HG02610 (cell line): Measurements from ENCODE around the gene IMPG2.
A peak's percentile ranks its signal among the peaks of the same experiment; 100 is the strongest.
"Not testable (repeated sequence)": the region's sequence is repeated elsewhere in the genome, so short reads cannot be mapped to it uniquely, and the experiment has no call there.

Source experiments
- ATAC-seq: cut with Tn5 transposase; IDR thresholded peaks from one replicate; pipeline ENCODE4 v1.9.1; 2021; ENCODE audit warnings: mild to moderate bottlenecking, moderate library complexity; ENCODE audit not compliant: unreplicated experiment

IMPG2 gene

GRCh38 chr3:101320475-101320874, at the start of gene IMPG2:
TSS of gene IMPG2 (minus strand) at chr3:101320575. CDS start at chr3:101320372, 203 bp downstream.
- no peak for ATAC-seq

GRCh38 chr3:101362406-101362805, 42.0 kb upstream of the IMPG2 start:
- ATAC-seq = no peak

DNA sequence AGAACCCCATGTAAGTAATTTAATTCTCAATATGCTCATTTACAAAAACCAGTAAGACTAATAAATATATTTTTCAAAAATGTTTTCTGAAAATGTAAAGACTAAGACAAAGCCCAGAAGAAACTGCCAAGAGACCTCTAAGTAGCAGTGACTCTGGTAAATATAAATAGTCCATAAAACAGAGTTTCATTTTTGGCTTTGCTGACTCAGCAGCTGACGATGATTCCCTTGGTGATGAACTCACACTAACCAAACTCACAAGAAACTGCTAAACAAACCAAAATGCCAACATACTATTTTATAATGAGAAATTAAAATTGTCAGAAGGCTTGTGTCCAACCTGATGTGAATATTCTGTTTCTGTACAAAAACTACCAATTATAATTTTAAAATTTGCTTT, 31.5 kb upstream of the IMPG2 start:
- ATAC-seq = no peak

- no peak for ATAC-seq
These were observed 20.2 kb upstream of the IMPG2 start for GRCh38 chr3:101340591-101340990.

DNA sequence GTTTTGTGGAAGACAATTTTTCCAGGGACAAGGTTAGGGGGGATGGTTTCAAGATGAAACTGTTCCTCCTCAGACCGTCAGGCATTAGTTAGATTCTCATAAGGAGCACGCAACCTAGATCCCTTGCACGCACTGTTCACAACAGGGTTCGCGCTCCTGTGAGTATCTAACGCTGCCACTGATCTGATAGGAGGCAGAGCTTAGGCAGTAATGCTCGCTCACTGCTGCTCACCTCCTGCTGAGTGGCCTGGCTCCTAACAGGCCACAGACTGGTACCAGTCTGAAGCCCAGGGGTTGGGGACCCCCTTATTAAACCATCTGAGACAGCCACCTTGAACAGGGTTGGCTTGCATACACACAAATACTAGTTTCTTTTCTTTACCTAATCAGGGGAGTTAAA, 13.5 kb upstream of the IMPG2 start:
- ATAC-seq = no peak

GRCh38 chr3:101329016-101329673, 8.8 kb upstream of the IMPG2 start:
- ATAC-seq = no peak

DNA sequence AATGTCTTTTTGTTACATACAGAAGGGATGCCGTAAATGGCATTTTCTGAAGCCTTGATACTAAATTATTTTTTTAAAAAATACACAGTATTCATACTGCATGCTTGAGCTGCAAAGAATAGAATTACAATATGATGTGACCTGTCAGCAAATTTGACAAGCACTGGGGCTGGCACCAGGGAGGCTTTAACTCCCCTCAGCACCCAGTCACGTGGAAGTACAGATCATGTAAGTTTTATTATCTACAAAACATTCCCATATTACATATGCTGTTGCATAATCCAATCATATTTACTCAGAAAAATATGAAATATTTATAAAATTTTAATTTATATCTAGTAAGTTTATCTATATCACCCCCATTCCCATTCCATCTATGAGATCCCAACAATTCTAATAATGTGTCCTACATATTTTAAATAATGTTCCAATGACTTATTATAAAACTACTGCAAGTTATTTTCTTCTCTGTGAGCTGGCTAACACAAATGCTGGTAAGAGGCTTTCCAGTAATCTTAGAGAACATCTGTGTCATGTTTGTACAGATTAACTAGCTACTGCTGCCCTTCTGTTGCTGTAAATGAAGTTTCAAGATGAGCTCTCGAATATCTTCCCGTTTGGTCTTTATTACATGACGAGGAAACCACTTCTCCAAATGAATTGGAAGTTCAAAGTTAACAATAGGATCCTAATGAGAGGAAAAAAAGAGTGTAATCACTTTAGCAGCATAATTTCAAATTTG, 5.2 kb upstream of the IMPG2 start:
- no peak for ATAC-seq

DNA sequence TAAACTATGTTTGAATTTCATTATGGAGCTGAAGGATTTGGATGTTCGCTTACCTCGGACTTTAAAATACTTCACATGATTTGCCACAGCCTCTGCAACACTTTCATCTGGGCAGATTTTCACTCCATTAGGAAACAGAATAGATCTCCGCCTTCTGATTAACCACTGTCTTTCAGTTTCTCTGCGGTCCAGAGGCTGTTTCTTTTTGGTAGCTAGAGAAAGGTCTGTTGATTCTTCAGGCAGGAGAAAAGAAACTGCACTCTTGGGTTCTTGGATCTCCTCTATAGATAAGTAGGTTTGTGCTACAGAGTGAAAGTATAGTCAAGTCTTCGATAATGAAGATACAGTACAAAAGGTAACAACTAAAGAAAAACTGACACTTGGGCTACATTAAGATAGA, 844 bp downstream of the IMPG2 start:
- no peak for ATAC-seq

DNA sequence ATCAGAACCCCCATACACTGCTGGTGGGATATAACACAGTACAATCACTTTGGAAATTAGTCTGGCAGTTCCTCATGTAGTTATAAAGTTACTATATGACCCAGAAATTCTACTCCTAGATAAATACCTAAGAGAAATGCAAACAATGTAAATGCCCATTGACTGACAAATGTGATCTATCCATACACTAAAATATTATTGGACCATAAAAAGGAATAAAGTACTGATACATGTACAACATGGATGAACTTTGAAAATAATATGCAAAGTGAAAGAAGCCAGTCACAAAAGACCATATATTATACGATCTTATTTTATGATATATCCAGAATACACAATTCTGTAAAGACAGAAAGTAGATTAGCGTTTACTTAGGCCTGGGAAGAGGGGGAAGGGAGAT, 7.8 kb downstream of the IMPG2 start:
- ATAC-seq = no peak

- no peak for ATAC-seq
These were observed 8.7 kb downstream of the IMPG2 start for GRCh38 chr3:101311676-101312075.

- no peak for ATAC-seq
These were observed 9.4 kb downstream of the IMPG2 start for GRCh38 chr3:101310978-101311375.

- ATAC-seq = not testable (repeated sequence)
These were observed 12.1 kb downstream of the IMPG2 start for GRCh38 chr3:101308147-101308772.

DNA sequence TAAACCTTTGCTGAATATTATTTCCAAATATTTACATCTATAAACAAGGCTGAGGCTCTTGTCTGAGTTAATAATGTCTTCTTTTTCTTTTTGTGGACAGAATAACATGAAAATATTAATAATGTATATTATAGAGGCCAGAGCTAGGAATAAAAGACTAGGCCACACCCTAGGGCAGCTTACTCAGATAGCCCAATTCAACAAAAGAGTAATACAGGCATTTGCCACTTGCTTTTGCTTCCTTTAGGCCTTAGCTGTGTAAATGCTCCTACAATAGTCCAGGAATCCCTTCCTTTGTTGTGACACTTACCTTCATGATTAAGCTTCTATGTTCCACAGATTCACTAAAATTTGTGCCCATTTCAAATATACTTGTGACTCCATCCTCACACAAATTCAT, 16.5 kb downstream of the IMPG2 start:
- ATAC-seq = no peak

GRCh38 chr3:101303089-101303731, 17.2 kb downstream of the IMPG2 start:
- peak; percentile 76 for ATAC-seq

DNA sequence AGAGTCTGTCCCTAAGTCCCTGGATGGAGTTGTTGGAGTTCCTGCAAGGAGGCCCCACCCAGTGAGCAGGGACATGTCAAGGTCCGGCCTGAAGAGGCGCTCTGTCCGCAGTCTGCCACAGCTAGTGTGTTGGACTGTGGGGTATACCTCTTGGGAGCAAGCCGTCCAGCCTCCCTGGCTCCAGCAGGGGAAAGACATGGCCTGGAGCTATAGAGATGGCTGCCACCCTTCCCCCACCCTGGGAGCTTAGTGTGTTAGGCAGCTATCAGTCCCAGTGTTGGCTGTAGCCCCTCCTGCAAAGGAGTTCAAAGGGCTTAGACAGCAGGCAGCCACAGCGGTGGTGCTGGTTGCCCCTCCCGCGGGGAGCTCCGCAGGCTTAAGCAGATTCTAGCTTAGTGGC, 20.3 kb downstream of the IMPG2 start:
- no peak for ATAC-seq

DNA sequence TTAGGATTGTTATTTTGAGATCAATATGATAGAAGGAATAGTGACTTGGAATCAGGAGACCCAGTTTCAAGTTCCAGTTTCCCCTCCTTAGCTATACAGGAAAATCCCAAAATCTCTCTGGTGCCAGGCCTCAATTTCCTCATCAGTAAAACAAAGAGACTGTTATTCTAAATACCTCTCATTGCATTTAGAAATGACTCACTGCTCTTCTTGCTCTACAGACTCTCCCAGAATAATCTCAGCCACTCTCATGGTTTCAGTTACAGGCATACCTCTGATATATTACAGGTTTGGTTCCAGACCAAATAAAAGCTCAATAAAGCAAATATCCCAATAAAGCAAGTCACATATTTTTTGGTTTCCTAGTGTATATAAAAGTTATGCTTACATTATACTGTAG, 28.3 kb downstream of the IMPG2 start:
- peak; percentile 87 for ATAC-seq

DNA sequence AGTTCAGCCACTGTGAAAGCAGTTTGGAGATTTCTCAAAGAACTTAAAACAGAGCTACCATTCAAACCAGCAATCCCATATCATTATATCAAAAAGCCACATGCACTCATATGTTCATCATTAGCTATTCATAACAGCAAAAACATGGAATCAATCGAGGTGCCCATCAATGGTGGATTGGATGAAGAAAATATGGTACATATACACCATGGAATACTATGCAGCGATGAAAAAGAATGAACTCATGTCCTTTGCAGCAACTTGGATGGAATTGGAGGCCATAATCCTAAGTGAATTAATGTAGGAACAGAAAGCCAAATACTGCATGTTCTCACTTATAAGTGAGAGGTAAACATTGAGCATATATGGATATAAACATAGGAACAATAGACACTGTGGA, 32.1 kb downstream of the IMPG2 start:
- ATAC-seq = no peak

GRCh38 chr3:101284757-101285156, 35.6 kb downstream of the IMPG2 start:
- ATAC-seq = no peak

- no peak for ATAC-seq
These were observed 38.8 kb downstream of the IMPG2 start for GRCh38 chr3:101281521-101282030.

DNA sequence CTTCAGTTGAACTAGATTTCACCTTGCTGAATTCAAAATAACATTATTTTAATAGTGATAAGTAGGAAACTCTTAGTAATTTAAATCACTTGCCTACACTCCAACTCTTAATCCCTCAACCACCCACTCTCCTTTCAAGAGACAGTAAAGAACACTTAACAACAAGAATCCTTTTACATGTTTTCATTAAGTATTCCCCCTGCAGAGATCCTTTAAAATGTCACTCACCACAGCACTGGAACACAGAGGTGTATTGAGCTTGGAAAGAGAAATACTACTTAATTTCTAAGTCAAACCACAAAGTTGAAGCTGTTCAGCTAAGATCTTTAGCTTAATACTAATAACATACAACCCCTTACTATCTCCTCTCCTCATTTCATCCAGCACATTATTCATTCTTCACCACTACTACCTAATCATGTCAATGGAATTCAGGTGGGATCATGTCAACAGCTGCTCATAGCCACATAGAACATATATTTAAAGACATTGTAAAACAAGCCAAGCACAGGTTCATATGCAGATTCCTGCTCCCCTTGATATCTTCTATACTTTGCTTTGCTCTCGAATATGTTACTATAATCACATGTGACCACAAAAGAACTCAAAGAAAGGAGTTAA, 40.5 kb downstream of the IMPG2 start:
- no peak for ATAC-seq

GRCh38 chr3:101279162-101279561, 41.2 kb downstream of the IMPG2 start:
- no peak for ATAC-seq
